MM.1S (cell line): Measurements from ENCODE around the gene KCNIP1.

Experiments used
- DNase-seq: peaks from one replicate; pipeline ENCODE4 v3.0.0-alpha.2; 2015
- H2AFZ ChIP-seq: fragments of 300-600 bp; sonication (generic); 2 replicates; pipeline ENCODE4 v1.6.0; 2016; ENCODE audit warnings: antibody characterized with exemption, low read length
- H3F3A ChIP-seq: fragments of 300-600 bp; sonication (generic); 2 replicates; pipeline ENCODE4 v1.6.1; 2016; ENCODE audit warnings: mild to moderate bottlenecking, antibody characterized with exemption, low read length, moderate library complexity, mixed read lengths; ENCODE audit not compliant: insufficient read depth
- H3K27ac ChIP-seq: fragments of 300-600 bp; sonication (generic); 2 replicates; pipeline ENCODE4 v1.5.1; 2016; ENCODE audit warnings: mild to moderate bottlenecking, low read length
- H3K27me3 ChIP-seq: fragments of 300-600 bp; sonication (generic); replicated peaks from 2 replicates; pipeline ENCODE4 v1.6.0; 2016; ENCODE audit warnings: low read length; ENCODE audit not compliant: insufficient read depth
- H3K36me3 ChIP-seq: fragments of 300-600 bp; sonication (generic); replicated peaks from 2 replicates; pipeline ENCODE4 v1.6.1; 2016; ENCODE audit warnings: mild to moderate bottlenecking, low read length, mixed read lengths; ENCODE audit not compliant: insufficient read depth
- H3K4me1 ChIP-seq: fragments of 300-600 bp; sonication (generic); 2 replicates; pipeline ENCODE4 v1.6.1; 2016; ENCODE audit warnings: low read length, mixed read lengths
- H3K4me2 ChIP-seq: fragments of 300-600 bp; sonication (generic); 2 replicates; pipeline ENCODE4 v1.6.0; 2016; ENCODE audit warnings: low read depth, low read length
- H3K4me3 ChIP-seq: fragments of 300-600 bp; sonication (generic); 2 replicates; pipeline ENCODE4 v1.5.1; 2016; ENCODE audit warnings: low read length, mixed read lengths
- H3K79me2 ChIP-seq: fragments of 300-600 bp; sonication (generic); 2 replicates; pipeline ENCODE4 v1.6.1; 2016; ENCODE audit warnings: mixed run types, low read length, mixed read lengths
- H3K9ac ChIP-seq: fragments of 300-600 bp; sonication (generic); 2 replicates; pipeline ENCODE4 v1.6.1; 2016; ENCODE audit warnings: low read length, mixed read lengths
- H3K9me2 ChIP-seq: fragments of 300-600 bp; sonication (generic); replicated peaks from 2 replicates; pipeline ENCODE4 v1.6.1; 2016; ENCODE audit warnings: mild to moderate bottlenecking, low read length, mixed read lengths; ENCODE audit not compliant: insufficient read depth
- H3K9me3 ChIP-seq: fragments of 300-600 bp; sonication (generic); replicated peaks from 2 replicates; pipeline ENCODE4 v1.6.1; 2016; ENCODE audit warnings: mild to moderate bottlenecking, low read length, mixed read lengths; ENCODE audit not compliant: insufficient read depth
- H4K20me1 ChIP-seq: fragments of 300-600 bp; sonication (generic); 2 replicates; pipeline ENCODE4 v1.6.1; 2016; ENCODE audit warnings: mild to moderate bottlenecking, low read length, moderate library complexity, mixed read lengths; ENCODE audit not compliant: insufficient read depth
- EZH2 ChIP-seq: fragments of 300-600 bp; sonication (generic); optimal IDR thresholded peaks from 2 replicates; pipeline ENCODE3; 2017; ENCODE audit warnings: low read depth, mild to moderate bottlenecking, antibody characterized with exemption, low read length, mixed read lengths
- EZH2phosphoT487 ChIP-seq: fragments of 300-600 bp; sonication (generic); IDR thresholded peaks from 2 replicates; pipeline ENCODE4 v1.6.1; 2018; ENCODE audit warnings: antibody characterized with exemption, low read length
- TF ChIP-seq, protein P1 (sequence below): fragments of 300-600 bp; sonication (generic); IDR thresholded peaks from 2 replicates; pipeline ENCODE4 v1.5.1; 2016; ENCODE audit warnings: antibody characterized with exemption, low read length, mixed read lengths

Gene KCNIP1

DNA sequence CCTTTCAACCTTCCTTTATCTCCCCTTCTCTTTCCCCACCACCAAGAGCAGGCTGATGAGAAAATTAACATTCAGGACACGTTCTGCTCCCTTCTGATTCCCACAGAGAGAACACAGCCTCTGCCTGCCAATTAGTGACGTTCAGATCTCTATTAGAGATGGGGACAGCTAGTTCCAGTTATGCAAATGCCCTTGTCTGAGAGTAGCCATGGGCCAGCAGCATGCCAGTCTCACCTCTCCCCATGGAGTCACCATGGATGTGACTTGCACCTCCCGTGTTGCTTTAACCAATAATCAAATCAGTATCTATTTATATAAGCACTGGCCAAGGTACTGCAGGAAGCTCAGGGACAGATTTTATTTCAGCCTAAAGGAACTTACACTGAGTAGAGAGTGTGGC lies 61.3 kb downstream of the KCNIP1 start:
- H3K27me3 ChIP-seq = 0 out of 2 replicates have a peak, but pooled peaks cover 3% of the 10 kb centered on the region
- H3K4me1 ChIP-seq = no peaks in the 10 kb centered on the region
- no peak overlapping the region for H3K4me2 ChIP-seq
- no peaks in the 10 kb centered on the region for H3K9me3 ChIP-seq
- 0 out of 2 replicates have a peak overlapping the region, but pooled peaks have one; percentile 17 for H2AFZ ChIP-seq
- H4K20me1 ChIP-seq = no peaks in the 10 kb centered on the region
- no peaks in the 10 kb centered on the region for H3K79me2 ChIP-seq
- no peak overlapping the region for H3K27ac ChIP-seq
- TF ChIP-seq, protein P1, sequence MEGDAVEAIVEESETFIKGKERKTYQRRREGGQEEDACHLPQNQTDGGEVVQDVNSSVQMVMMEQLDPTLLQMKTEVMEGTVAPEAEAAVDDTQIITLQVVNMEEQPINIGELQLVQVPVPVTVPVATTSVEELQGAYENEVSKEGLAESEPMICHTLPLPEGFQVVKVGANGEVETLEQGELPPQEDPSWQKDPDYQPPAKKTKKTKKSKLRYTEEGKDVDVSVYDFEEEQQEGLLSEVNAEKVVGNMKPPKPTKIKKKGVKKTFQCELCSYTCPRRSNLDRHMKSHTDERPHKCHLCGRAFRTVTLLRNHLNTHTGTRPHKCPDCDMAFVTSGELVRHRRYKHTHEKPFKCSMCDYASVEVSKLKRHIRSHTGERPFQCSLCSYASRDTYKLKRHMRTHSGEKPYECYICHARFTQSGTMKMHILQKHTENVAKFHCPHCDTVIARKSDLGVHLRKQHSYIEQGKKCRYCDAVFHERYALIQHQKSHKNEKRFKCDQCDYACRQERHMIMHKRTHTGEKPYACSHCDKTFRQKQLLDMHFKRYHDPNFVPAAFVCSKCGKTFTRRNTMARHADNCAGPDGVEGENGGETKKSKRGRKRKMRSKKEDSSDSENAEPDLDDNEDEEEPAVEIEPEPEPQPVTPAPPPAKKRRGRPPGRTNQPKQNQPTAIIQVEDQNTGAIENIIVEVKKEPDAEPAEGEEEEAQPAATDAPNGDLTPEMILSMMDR = no peak
- no peak for TF ChIP-seq EZH2phosphoT487
- TF ChIP-seq EZH2 = no peak
- no peak for DNase-seq
- no peaks in the 10 kb centered on the region for H3K9me2 ChIP-seq
- no peaks in the 10 kb centered on the region for H3F3A ChIP-seq
- H3K4me3 ChIP-seq = no peak overlapping the region
- no peaks in the 10 kb centered on the region for H3K36me3 ChIP-seq
- no peak overlapping the region for H3K9ac ChIP-seq

DNA sequence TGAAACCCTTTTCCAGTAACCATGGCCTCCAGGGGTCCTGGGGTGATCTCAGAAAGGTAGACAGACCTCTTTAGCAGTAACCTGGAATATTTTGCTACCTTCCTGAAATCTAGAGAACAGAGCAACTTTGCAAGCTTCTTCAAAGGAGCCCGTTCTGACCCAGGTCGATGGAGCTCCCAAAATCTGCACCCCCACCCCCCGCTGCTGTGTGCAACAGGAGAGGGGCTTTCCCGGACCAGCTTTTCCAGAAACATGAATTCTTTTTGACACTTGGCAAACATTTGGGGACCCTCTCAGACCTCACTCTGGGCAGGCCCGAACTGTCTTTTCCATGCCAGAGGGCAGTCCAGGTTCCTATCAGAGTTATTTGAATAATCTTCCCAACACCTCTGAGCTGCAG lies 65.3 kb downstream of the KCNIP1 start:
- H4K20me1 ChIP-seq = no peaks in the 10 kb centered on the region
- H3K9ac ChIP-seq = no peak overlapping the region
- H2AFZ ChIP-seq = no peak overlapping the region
- H3K27ac ChIP-seq = no peak overlapping the region
- no peaks in the 10 kb centered on the region for H3K36me3 ChIP-seq
- H3K79me2 ChIP-seq = no peaks in the 10 kb centered on the region
- H3K4me3 ChIP-seq = no peak overlapping the region
- H3K9me3 ChIP-seq = no peaks in the 10 kb centered on the region
- DNase-seq = no peak
- H3K4me1 ChIP-seq = peaks cover 13% of the 10 kb centered on the region
- no peak for TF ChIP-seq EZH2
- TF ChIP-seq, protein P1 = no peak
- H3F3A ChIP-seq = 0 out of 2 replicates have a peak, but pooled peaks cover 3% of the 10 kb centered on the region
- no peak overlapping the region for H3K4me2 ChIP-seq
- H3K27me3 ChIP-seq = peaks cover 10% of the 10 kb centered on the region
- H3K9me2 ChIP-seq = no peaks in the 10 kb centered on the region

DNA sequence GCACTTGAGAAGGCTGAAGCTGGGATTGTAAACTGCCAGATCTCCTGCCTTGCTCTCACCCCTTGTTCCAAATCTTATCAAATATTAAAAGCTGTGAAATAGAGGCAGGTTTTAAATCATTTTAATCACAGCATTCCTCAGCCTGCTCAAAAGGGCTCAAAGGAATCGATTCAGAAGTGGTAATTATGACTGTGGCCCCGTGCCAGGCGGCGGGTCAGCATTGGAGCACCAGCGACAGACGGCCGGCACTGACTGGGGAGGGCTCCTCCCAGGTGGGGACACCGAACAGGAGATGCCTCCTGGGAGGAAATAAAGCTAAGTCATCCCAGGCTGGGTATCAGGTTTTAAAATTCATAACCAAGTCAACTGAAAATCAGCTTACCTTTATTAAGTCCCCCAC lies 66.7 kb downstream of the KCNIP1 start:
- Histone ChIP-seq H3K36me3 (no peaks in the 10 kb centered on the region), H2AFZ (no peak overlapping the region), H3K9ac (no peak overlapping the region), H3K27ac (no peak overlapping the region), H4K20me1 (no peaks in the 10 kb centered on the region), H3K9me3 (no peaks in the 10 kb centered on the region), H3K4me3 (no peak overlapping the region), H3K4me2 (no peak overlapping the region), H3K9me2 (no peaks in the 10 kb centered on the region), H3K4me1 (peaks cover 13% of the 10 kb centered on the region), H3K79me2 (no peaks in the 10 kb centered on the region), H3F3A (0 out of 2 replicates have a peak, but pooled peaks cover 3% of the 10 kb centered on the region), H3K27me3 (peaks cover 10% of the 10 kb centered on the region)
- DNase-seq = no peak
- TF ChIP-seq, protein P1 = no peak
- no peak for TF ChIP-seq EZH2
